HepG2 (cell line): ENCODE data around the gene NTM. TPM values are rescaled to one million over a fixed set of nuclear protein-coding genes. Genes with fewer than 3 reads are reported as not detected.

Experiments used
- ATAC-seq: fragments of 200-7000 bp; cut with Tn5 transposase; 3 replicates; pipeline ENCODE4 v1.9.1; 2020; ENCODE audit warnings: mild to moderate bottlenecking, moderate library complexity
- BruUV-seq: library from RNA; stranded (reverse); fragments of 400-500 nt; replicated peaks from 2 replicates; lab custom pipeline; 2021; lab: Mats Ljungman, UMichigan
- CTCF ChIA-PET: fragments of 300-600 bp; formaldehyde crosslinking; extraction: SDS; loops from one replicate; lab custom pipeline; 2021; ENCODE audit warnings: low total read pairs, inconsistent platforms, low intra/inter-chr PET ratio; lab: Yijun Ruan, JAX
- POLR2A ChIA-PET: fragments of 350-600 bp; sonication (Branson Sonifier 250); formaldehyde crosslinking; loops from one replicate; lab custom pipeline; 2020; ENCODE audit warnings: antibody characterized with exemption, inconsistent platforms; lab: Yijun Ruan, JAX
- DNase-seq: peaks from one replicate; pipeline ENCODE4 v3.0.0-alpha.2; 2015; ENCODE audit warnings: low spot score
- FAIRE-seq: peaks from 3 replicates; lab custom pipeline; 2011; peaks lifted over from hg19 to GRCh38; lab: Jason Lieb, UNC
- H2AFZ ChIP-seq: one replicate; pipeline ENCODE4 v1.6.1; 2011; ENCODE audit warnings: low read length, inconsistent platforms
- H3K27ac ChIP-seq: fragments of 300-600 bp; 3 replicates; pipeline ENCODE4 v1.8.0; 2011; ENCODE audit warnings: mixed run types, mild to moderate bottlenecking, mixed read lengths, low read length, inconsistent platforms; ENCODE audit not compliant: insufficient read depth; ENCODE audit errors: extremely low read length
- H3K27me3 ChIP-seq, 2 experiments: fragments of 200-600 bp in 1 of 2; 2 replicates in 1 of 2; 3 replicates in 1 of 2; pipeline versions ENCODE4 v1.6.0 to v1.8.0; 2011; ENCODE audit warnings: low read length in 2 of 2, mild to moderate bottlenecking in 2 of 2, moderate library complexity in 2 of 2, inconsistent platforms in 1 of 2; ENCODE audit not compliant: insufficient read depth in 2 of 2, control insufficient read depth in 1 of 2
- H3K36me3 ChIP-seq, 2 experiments: fragments of 200-600 bp in 1 of 2; replicated peaks in 1 of 2; 2 replicates in 1 of 2; 3 replicates in 1 of 2; pipeline versions ENCODE4 v1.5.1 to v1.8.0; 2011; ENCODE audit warnings: low read length in 2 of 2, inconsistent platforms in 1 of 2; ENCODE audit not compliant: insufficient read depth in 2 of 2, control insufficient read depth in 1 of 2
- H3K4me1 ChIP-seq: 2 replicates; pipeline ENCODE4 v1.5.1; 2012; ENCODE audit warnings: low read length, inconsistent platforms; ENCODE audit not compliant: insufficient read depth
- H3K4me2 ChIP-seq: 2 replicates; pipeline ENCODE4 v1.6.0; 2011; ENCODE audit warnings: low read depth, low read length, inconsistent platforms
- H3K4me3 ChIP-seq, 3 experiments: fragments of 200-600 bp in 1 of 3; sonication (generic), shearing (Covaris generic) in 1 of 3; replicated peaks in 1 of 3; 2 replicates each; pipeline ENCODE4 v1.5.1; 2011 to 2016; ENCODE audit warnings: low read length in 3 of 3, inconsistent platforms in 2 of 3, low read depth in 2 of 3, mild to moderate bottlenecking in 2 of 3, control low read depth in 1 of 3, mixed read lengths in 1 of 3; ENCODE audit not compliant: insufficient read depth in 1 of 3
- H3K79me2 ChIP-seq: one replicate; pipeline ENCODE4 v1.6.1; 2011; ENCODE audit warnings: low read length, inconsistent platforms; ENCODE audit not compliant: insufficient read depth
- H3K9ac ChIP-seq: 2 replicates; pipeline ENCODE4 v1.6.0; 2011; ENCODE audit warnings: mild to moderate bottlenecking, low read depth, low read length, inconsistent platforms; ENCODE audit not compliant: insufficient read depth
- H3K9me3 ChIP-seq: 2 replicates; pipeline ENCODE4 v1.5.1; 2012; ENCODE audit warnings: mild to moderate bottlenecking, low read length
- H4K20me1 ChIP-seq: 2 replicates; pipeline ENCODE4 v1.6.0; 2011; ENCODE audit warnings: inconsistent platforms, mild to moderate bottlenecking, low read length, moderate library complexity; ENCODE audit not compliant: insufficient read depth
- FOXA1 ChIP-seq, 2 experiments: fragments of 450-650 bp in 1 of 2; sonication (generic) in 1 of 2; formaldehyde crosslinking in 1 of 2; IDR thresholded peaks; 2 replicates each; pipeline versions ENCODE4 v1.4.0 to v1.6.1; 2016 to 2020; ENCODE audit warnings: missing genetic modification reagents in 1 of 2
- REL ChIP-seq: sonication (generic); formaldehyde crosslinking; conservative IDR thresholded peaks from 2 replicates; pipeline ENCODE4 v1.8.0; 2022; ENCODE audit warnings: mild to moderate bottlenecking, missing genetic modification reagents, moderate library complexity
- ZC3H13 ChIP-seq: sonication (generic); formaldehyde crosslinking; IDR thresholded peaks from 2 replicates; pipeline ENCODE4 v1.8.1; 2023; ENCODE audit warnings: mild to moderate bottlenecking, missing genetic modification reagents, moderate library complexity
- ZNF432 ChIP-seq: sonication (generic); formaldehyde crosslinking; IDR thresholded peaks from 2 replicates; pipeline ENCODE4 v1.5.0; 2020; ENCODE audit warnings: missing genetic modification reagents, mild to moderate bottlenecking, borderline replicate concordance
- ZNF572 ChIP-seq: sonication (generic); formaldehyde crosslinking; IDR thresholded peaks from 2 replicates; pipeline ENCODE4 v1.5.1; 2020; ENCODE audit warnings: mild to moderate bottlenecking, missing genetic modification reagents
- WGBS: methylation state at CpG from one replicate; pipeline ENCODE4 v1.1.6; 2017; ENCODE audit warnings: low lambda C conversion rate; 5-methylcytosine and 5-hydroxymethylcytosine counted together
- in situ Hi-C: cut with HindIII; loops from 2 replicates; pipeline ENCODE4 v1.10.0; 2017; ENCODE audit warnings: low pct_unique_long_range_greater_than_20kb; ENCODE audit not compliant: extremely low pct_ligation_motif_present
- intact Hi-C: fragments of 100-400 bp; cut with micrococcal nuclease; formaldehyde crosslinking; loops from one replicate; pipeline ENCODE4 v1.10.0; 2022; ENCODE audit not compliant: unreplicated experiment
- polyA plus RNA-seq, 8 experiments: library from polyadenylated mRNA; depleted of rRNA in 3 of 8; stranded (reverse) in 7 of 8; unstranded in 1 of 8; fragments of >200 nt; fragmentation: Illumina TruSeq in 4 of 8; extraction: Trizol in 4 of 8; gene quantifications; 2 replicates each; pipeline versions ENCODE4 v1.2.1 to v1.2.3, GENCODE V29; 2011 to 2016; ENCODE audit warnings: low read depth in 4 of 8, missing spikeins in 1 of 8, mixed read lengths in 1 of 8; ENCODE audit not compliant: insufficient read depth in 1 of 8
- total RNA-seq, 5 experiments: library from RNA; depleted of rRNA; stranded (reverse); fragments of >200 nt; fragmentation: Illumina TruSeq; extraction: Trizol; gene quantifications; 2 replicates each; pipeline ENCODE4 v1.2.3, GENCODE V29; 2016; ENCODE audit warnings: low read depth in 1 of 5
- TF ChIP-seq, protein P1 (sequence below), 2 experiments: sonication (generic) in 1 of 2; formaldehyde crosslinking in 1 of 2; IDR thresholded peaks; 2 replicates each; pipeline versions ENCODE4 v1.5.1 to v1.6.1; 2011 to 2020; ENCODE audit warnings: borderline replicate concordance in 1 of 2, low read depth in 1 of 2, low read length in 1 of 2, mild to moderate bottlenecking in 1 of 2, missing genetic modification reagents in 1 of 2, moderate library complexity in 1 of 2
- TF ChIP-seq, protein P2 (sequence below): sonication (generic); formaldehyde crosslinking; IDR thresholded peaks from 2 replicates; pipeline ENCODE4 v1.4.0; 2020; ENCODE audit warnings: mild to moderate bottlenecking, missing genetic modification reagents

Gene NTM
- total and polyA plus RNA-seq, 2 of the 13 experiments (the other 11 are each of a cell fraction or from before 2014, with no cell fraction given) = not detected

GRCh38 chr11:131838016-131838415, 467.6 kb downstream of the NTM start:
- H2AFZ ChIP-seq = no peak overlapping the region
- no peak overlapping the region for H3K4me2 ChIP-seq
- WGBS = 51% methylated on average over 12 of the region's 12 CpGs
- no peaks in the 10 kb centered on the region for H3K79me2 ChIP-seq
- no peak overlapping the region for H3K4me3 ChIP-seq
- in situ Hi-C loops = no loop called here
- no peaks in the 10 kb centered on the region for H3K9me3 ChIP-seq
- no peaks in the 10 kb centered on the region for H3K27me3 ChIP-seq
- no peaks in the 10 kb centered on the region for H3K36me3 ChIP-seq
- H4K20me1 ChIP-seq = no peaks in the 10 kb centered on the region
- intact Hi-C loops = no loop called here
- TF ChIP-seq ZNF572 (no peak), ZNF432 (CRISPR knock-in tag) (no peak), REL (CRISPR knock-in tag) (no peak), ZC3H13 (CRISPR knock-in tag) (no peak), FOXA1 (IDR thresholded peaks at IDR 0.05) (no peak), FOXA1 (CRISPR knock-in tag; IDR thresholded peaks at IDR 0.05) (no peak)
- TF ChIP-seq, protein P1, sequence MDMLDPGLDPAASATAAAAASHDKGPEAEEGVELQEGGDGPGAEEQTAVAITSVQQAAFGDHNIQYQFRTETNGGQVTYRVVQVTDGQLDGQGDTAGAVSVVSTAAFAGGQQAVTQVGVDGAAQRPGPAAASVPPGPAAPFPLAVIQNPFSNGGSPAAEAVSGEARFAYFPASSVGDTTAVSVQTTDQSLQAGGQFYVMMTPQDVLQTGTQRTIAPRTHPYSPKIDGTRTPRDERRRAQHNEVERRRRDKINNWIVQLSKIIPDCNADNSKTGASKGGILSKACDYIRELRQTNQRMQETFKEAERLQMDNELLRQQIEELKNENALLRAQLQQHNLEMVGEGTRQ (IDR thresholded peaks at IDR 0.05; ENCODE audit: low read depth, low read length) = no peak
- TF ChIP-seq, protein P1 (CRISPR knock-in tag; IDR thresholded peaks at IDR 0.05; ENCODE audit: borderline replicate concordance) = no peak
- TF ChIP-seq, protein P2, sequence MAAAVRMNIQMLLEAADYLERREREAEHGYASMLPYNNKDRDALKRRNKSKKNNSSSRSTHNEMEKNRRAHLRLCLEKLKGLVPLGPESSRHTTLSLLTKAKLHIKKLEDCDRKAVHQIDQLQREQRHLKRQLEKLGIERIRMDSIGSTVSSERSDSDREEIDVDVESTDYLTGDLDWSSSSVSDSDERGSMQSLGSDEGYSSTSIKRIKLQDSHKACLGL (CRISPR knock-in tag) = no peak
- H3K27ac ChIP-seq = no peak overlapping the region
- ChIA-PET POLR2A (no interaction called here), CTCF (no interaction called here)
- DNase-seq (no peak), FAIRE-seq (no peak), ATAC-seq (no peak)
- no peaks in the 10 kb centered on the region for H3K4me1 ChIP-seq
- no TSS peak for BruUV-seq
- no peak overlapping the region for H3K9ac ChIP-seq
